Tibial artery (tissue), 4 donors: ENCODE measurements around the gene HSPA14.

Source experiments
- DNase-seq, 2 donors: peaks; one replicate each; pipeline ENCODE4 v3.0.0-alpha.2; 2019
- H3K27ac ChIP-seq, 2 donors: fragments of 200-600 bp; sonication (generic) in 1 of 2; 1 replicate in 1 of 2; 2 replicates in 1 of 2; pipeline ENCODE4 v1.5.1; 2018 to 2019; ENCODE audit warnings: mild to moderate bottlenecking in 1 of 2
- H3K27me3 ChIP-seq, 2 donors: fragments of 200-600 bp; sonication (generic) in 1 of 2; one replicate each; pipeline versions ENCODE4 v1.5.1 to v1.6.0; 2016 to 2019
- H3K36me3 ChIP-seq, 3 donors: fragments of 200-600 bp; sonication (generic) in 2 of 3; one replicate each; pipeline ENCODE4 v1.5.1; 2016 to 2019; ENCODE audit warnings: mild to moderate bottlenecking in 2 of 3
- H3K4me1 ChIP-seq, 4 donors: fragments of 200-600 bp; sonication (generic) in 2 of 4; 1 replicate in 3 of 4; 2 replicates in 1 of 4; pipeline ENCODE4 v1.5.1; 2016 to 2019
- H3K4me3 ChIP-seq, 2 donors: fragments of 200-600 bp; sonication (generic) in 1 of 2; 1 replicate in 1 of 2; 2 replicates in 1 of 2; pipeline ENCODE4 v1.5.1; 2018 to 2019; ENCODE audit warnings: mild to moderate bottlenecking in 2 of 2
- H3K9me3 ChIP-seq, 3 donors: fragments of 200-600 bp; sonication (generic) in 1 of 3; one replicate each; pipeline ENCODE4 v1.5.1; 2016 to 2019
- CTCF ChIP-seq, 2 experiments: fragments of 200-600 bp in 1 of 2; fragments of 450-650 bp in 1 of 2; IDR thresholded peaks; one replicate each; pipeline ENCODE4 v1.5.1; 2017 to 2019; ENCODE audit warnings: antibody characterized with exemption in 2 of 2, mild to moderate bottlenecking in 1 of 2, moderate library complexity in 1 of 2
- intact Hi-C: fragments of 100-400 bp; cut with DNase I; formaldehyde crosslinking; loops from one replicate; pipeline ENCODE4 v1.15.0; 2023; ENCODE audit warnings: low total_unique reads

The HSPA14 gene

GRCh38 chr10:14911801-14912200, 73.7 kb downstream of the HSPA14 start:
- Histone ChIP-seq H3K36me3 (peaks cover 50 to 58% (median 53%) of the 10 kb centered on the region in 3 donors), H3K27me3 (no peaks in the 10 kb centered on the region), H3K27ac (no peak overlapping the region), H3K9me3 (peaks cover 0 to 4% (median 0%) of the 10 kb centered on the region in 3 donors), H3K4me3 (no peak overlapping the region), H3K4me1 (peaks cover 0 to 4% (median 0%) of the 10 kb centered on the region in 4 donors)
- no peak for TF ChIP-seq CTCF (IDR thresholded peaks at IDR 0.05)
- no peak for DNase-seq
- intact Hi-C loops, result no loop called here

DNA sequence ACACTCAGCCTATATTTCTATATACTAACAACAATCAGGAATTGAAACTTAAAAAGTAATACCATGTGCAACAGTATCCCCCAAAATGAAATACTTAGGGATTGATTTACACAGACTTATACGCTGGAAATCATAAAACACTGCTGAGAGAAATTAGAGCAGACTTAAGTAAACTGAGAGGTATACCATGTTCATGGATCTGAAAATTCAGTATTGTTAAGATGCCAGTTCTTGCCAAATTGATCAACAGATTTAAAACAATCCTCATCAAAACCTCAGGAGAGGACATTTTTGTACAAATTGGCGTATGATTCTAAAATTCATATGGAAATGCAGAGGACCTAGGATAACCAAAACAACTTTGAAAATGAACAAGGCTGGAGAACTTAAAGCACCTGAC, 78.5 kb downstream of the HSPA14 start:
- no peak for TF ChIP-seq CTCF (IDR thresholded peaks at IDR 0.05)
- H3K27me3 ChIP-seq, result no peaks in the 10 kb centered on the region
- intact Hi-C loops, result no loop called here
- peaks cover 0 to 19% (median 10%) of the 10 kb centered on the region in 3 donors for H3K9me3 ChIP-seq
- no peak overlapping the region for H3K4me3 ChIP-seq
- no peak for DNase-seq
- no peak overlapping the region for H3K27ac ChIP-seq
- H3K36me3 ChIP-seq, result peaks cover 71 to 80% (median 74%) of the 10 kb centered on the region in 3 donors
- H3K4me1 ChIP-seq, result peaks cover 0 to 4% (median 0%) of the 10 kb centered on the region in 4 donors

GRCh38 chr10:14917827-14918226, 79.7 kb downstream of the HSPA14 start:
- no peak for TF ChIP-seq CTCF (IDR thresholded peaks at IDR 0.05)
- intact Hi-C loops, result no loop called here
- H3K9me3 ChIP-seq, result peaks cover 0 to 19% (median 10%) of the 10 kb centered on the region in 3 donors
- DNase-seq, result no peak
- H3K27ac ChIP-seq, result no peak overlapping the region
- no peak overlapping the region for H3K4me3 ChIP-seq
- H3K4me1 ChIP-seq, result peaks cover 0 to 4% (median 0%) of the 10 kb centered on the region in 4 donors
- peaks cover 78 to 88% (median 83%) of the 10 kb centered on the region in 3 donors for H3K36me3 ChIP-seq
- H3K27me3 ChIP-seq, result no peaks in the 10 kb centered on the region

- no peak for DNase-seq
- intact Hi-C loops, result no loop called here
- H3K4me3 ChIP-seq, result no peak overlapping the region
- peaks cover 0 to 19% (median 10%) of the 10 kb centered on the region in 3 donors for H3K9me3 ChIP-seq
- no peak for TF ChIP-seq CTCF (IDR thresholded peaks at IDR 0.05)
- peaks cover 76 to 88% (median 85%) of the 10 kb centered on the region in 3 donors for H3K36me3 ChIP-seq
- no peaks in the 10 kb centered on the region for H3K27me3 ChIP-seq
- H3K4me1 ChIP-seq, result peaks cover 0 to 4% (median 0%) of the 10 kb centered on the region in 4 donors
- H3K27ac ChIP-seq, result no peak overlapping the region
These were observed 80.9 kb downstream of the HSPA14 start for GRCh38 chr10:14918964-14919363.
